GM15510 (cell line): ENCODE measurements around the gene LETM1.

Source experiments
- POLR2A ChIP-seq: IDR thresholded peaks from 3 replicates; pipeline ENCODE4 v1.6.1; 2011; ENCODE audit warnings: borderline replicate concordance; ENCODE audit not compliant: insufficient read length; ENCODE audit errors: extremely low read depth

The LETM1 gene

DNA sequence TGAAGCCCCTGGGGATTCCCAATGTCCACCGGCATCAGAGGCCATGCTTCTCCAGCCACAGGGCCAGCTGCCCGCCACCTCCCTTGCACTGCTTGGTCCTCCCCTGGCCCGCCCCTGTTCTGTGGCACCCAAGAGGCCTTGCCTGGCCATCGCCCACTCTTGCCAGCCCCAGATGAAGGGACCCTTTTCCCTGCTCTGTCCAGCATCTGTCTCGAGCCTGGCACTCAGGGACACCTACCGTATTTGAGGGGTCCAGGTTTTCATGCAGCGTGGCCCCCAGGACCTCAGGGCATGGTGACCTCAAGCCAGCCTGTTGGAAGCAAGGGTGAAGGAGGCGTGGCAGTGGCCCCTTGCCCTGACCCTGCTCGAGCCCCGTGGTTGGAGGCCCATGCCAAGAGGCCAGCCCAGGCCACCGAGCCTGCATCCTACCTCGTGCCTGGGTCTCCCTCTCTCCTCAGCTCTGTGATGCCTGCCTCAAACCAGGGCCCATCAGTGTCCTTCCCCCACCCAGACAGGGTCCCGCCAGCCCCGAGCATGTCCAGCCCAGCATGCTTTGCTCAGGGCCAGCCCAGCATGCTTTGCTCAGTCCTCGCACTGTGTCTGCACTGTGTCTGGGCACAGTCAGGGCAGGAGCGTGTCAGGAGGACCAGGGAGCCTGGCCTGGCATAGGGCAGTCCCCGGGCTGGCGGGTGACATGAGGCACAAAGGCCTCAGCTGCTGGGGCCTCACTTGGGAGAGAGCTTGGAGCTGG lies 77.1 kb downstream of the LETM1 start:
- no peak for TF ChIP-seq POLR2A

DNA sequence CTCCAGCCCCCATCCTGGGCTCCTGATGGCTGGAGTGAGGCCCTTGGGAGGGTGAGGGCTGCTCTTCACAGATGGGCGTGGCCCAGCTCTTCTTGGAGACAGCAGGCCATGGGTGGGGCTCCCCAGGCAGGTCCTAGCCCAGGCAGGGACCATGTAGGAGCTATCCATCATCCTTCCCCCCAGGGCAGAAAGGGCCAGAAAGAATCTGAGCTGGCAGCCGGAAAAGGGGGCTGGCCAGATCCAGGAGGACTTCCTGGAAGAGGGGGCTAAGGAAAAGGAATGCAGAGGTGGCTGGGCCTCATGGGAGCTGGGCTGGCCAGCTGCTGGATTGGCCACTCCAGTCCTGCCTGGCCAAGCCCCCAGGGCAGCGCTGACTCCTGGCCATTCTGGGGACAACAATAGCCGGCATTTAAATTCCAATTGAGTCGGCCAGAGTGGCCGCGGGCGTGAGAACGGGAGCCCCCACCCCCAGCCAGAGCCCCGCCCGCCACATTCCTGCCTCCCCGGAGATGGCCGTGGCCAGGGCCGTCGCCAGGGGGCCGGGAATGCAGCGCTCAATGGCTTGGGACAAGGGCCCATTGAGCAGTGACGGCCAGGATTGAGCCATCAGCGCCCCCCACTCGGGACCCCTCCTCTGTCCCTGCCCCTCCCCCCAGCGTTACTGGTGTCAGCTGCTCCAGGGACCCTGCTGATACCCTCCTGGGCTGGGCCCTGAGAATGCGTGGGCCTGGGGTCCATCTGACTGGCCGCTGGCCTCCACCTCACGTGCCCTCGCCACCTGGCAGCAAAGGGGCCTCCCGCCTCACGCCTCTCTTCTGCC lies 77.9 kb downstream of the LETM1 start:
- no peak for TF ChIP-seq POLR2A

DNA sequence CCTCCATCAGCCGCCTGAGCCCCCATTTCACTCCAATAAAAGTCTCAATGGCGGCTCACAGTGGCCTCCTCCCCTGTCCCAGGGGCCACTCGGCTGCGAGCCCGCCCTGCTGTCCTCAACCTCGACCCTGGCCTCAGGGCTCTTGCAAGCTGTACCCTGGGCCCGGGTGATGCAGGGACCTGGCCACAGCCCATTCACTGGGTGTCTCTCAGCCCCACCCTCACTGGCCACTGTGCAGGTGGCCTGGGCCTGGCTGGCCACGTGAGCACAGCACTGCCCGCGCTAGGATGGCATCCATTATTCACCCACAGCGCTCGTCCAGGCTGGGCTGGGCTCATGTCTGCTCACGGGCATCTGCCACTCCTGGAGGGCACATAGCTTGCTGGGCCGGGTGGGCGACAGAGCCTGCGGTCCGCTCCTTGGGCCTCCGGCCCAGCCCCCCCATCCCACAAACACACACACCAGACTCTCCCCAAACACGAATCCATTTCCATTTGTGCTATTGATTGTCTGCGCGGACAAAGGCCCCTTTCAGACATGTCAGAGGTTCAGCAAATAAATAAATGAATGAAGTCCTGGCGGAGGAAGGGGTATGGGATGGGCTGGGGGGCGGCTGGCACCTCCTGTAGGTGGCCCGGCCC lies 79.3 kb downstream of the LETM1 start:
- no peak for TF ChIP-seq POLR2A

DNA sequence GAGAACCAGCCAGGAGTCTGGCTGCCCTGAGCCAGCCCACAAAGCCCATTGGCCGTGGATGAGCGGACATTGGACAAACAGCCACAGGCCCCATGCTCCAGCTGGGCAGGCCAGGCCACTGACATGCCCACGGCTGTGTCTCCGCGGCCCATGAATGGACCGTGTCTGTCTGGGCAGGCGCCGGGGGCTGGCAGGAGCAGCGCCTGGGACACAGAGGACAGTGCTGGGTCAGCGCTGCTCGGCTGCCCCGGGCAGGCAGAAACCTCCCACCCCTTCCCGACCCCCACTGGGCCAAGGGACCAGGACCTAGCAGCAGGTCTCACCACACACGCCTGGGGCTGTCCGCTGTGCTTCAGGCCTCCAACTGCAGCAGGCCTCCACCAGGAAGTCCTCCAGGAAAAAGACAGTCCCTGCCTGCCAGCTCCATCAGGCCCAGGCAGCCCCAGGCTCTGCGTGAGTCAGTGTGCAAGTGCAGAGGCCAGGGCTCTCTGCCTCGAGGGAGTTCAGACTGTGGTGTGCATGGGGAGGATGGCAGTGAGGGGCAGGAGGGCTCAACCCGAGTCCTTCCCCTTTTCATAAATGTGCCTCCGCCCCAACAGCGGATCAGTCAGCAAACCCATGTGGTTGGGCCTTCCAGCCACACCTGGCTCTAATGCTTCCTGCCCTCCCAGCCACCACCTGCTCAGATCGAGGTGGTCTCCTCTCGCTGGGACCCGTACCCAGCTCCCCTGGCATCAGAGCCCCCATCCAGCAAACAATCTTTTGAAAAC lies 80.0 kb downstream of the LETM1 start:
- TF ChIP-seq POLR2A = no peak

DNA sequence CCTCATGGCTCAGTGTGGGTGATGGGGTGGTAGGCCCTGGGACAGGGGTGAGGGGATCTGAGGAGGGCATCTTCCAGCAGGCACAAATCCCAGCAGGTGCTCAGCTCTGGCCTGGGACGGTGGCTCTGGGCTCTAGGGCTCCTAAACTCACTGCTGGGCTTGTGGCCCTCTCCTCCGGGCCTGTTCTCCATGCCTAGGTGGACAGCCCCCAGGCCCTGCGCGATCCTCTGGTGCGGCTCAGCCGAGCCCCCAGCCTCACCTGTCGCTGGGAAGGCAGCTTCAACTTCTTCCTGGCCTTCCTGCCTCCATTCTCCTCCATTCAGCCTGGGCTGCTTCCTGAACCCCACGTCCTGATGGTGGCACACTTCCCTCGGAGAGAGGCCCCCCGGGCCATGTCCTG lies 82.2 kb downstream of the LETM1 start:
- TF ChIP-seq POLR2A = no peak

DNA sequence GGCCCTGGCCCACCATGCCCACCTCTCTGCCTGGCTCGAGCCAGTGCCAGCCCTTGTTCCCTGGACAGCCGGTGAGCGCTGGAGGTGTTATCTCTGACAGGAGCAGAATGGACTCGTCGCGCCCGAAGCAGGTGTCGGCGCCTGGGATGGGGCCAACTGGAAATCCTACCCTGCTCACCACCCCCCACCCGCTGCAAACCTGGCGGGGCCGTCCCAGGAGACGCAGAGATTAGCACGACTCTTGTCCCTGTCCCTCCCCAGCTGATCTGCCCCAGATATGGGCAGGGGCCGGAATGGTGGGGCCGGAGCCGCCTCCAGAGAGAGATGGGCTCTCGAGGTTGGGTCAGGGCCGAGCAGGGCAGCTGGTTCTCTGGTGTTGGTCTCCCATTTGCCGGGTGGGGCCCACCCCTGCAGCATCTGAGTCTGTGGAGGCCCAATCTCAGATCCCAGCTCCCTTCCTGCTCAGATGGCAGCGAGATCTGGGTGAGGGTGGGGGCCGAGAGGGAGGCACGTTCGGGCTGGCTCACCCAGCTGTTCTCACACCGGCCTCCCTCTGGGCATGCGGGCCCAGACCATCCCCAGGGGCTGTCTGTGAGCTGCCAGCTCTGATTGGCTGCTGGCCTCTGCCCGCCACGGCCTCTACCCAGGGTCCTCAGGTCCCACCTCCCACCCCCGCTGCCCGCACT lies 83.0 kb downstream of the LETM1 start:
- TF ChIP-seq POLR2A = no peak

DNA sequence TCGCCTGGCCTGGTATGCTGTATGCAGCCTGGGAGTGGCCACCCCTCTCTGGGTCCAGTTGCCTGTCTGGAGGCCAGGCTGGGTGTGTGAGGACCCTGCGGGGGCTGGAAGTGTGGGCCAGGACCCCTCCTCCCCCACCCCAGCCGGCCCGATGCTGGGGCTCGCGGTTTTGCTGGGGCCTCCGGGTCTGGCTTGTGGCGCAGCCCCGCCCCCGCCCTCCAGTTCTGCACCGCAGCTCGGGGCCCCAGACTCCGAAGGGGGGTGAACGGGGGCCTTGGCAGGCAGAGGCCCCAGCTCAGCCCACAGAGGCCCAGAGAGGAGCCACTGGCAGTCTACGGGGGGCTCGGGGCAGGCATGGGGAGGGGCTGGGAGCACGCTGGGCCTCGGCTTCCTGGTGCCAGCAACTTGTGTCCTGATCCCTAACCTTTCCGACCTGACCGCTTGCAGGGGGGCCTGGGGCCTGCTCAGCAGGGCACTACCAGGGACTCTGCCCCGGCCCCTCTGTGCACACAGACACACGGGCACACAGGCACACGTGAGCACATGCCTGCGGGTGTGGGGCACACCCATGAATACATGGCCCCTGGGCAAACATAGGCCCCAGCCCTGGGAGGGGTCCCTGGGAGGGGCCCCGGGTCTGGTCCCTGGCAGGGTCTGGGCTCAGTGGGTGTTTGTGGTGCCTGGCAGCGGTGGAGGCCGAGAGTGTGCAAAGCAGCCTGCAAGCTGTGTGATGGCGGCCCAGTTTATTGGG lies 84.2 kb downstream of the LETM1 start:
- no peak for TF ChIP-seq POLR2A

DNA sequence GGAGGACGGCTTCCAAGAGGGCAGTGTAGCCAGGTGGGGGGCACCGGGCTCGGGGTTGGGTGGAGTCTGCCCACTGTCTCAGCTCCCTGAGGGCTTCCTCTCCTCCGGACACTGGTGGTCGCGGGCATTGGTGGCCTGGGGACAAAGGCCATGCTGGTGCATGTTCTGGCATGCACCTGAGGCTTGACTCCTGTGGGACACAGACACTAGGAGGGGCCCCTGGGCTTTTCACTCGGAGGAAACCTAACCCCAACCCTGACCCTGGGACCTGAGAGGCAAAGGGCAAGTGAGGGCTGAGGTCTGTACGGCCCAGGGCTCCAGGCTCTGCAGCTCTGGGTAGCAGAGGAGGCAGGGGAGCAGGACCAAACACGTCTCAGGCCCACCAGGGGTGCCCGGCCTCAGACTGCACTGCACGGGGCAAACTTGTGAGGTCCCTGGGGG lies 85.1 kb downstream of the LETM1 start:
- TF ChIP-seq POLR2A = no peak

DNA sequence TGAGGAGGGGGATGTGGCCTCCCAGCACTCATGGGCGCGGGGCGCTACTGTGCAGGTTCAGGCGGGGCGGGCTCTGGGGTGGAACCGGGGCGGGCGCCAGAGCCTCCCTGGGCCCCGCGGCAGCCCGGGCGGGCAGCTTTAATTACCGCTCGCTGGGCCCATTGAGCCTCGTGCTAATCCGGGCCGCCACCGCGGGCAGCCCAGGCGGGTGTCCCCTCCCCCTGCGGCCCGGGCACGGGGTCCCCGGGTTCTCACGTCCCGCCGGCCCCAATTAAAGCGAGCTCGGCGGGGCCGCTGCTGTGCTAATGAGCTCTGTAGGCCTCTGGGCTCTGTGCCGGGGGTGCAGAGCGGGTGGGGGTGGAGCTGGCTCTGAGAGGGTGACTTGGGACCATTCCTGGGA lies 85.7 kb downstream of the LETM1 start:
- TF ChIP-seq POLR2A = no peak

DNA sequence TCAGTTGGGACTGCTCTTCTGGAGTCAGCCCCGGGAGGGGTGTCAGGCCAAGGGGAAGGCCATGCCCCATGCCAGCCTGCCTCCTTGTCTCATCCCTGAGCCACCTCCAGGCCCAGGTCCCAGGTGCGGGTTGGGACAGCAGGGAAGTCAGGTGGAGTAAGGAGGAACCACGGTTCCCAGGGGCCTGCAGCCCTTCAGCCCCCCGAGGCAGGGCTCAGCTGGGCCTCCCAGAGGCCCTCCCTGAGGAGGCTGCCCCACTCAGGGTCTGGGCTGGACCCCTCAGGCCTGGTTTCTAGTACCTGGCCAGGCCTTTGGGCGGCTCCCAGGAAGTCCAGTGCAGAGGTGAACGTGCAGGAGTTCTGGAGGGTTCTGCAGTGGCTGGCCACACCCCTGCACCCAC lies 86.3 kb downstream of the LETM1 start:
- no peak for TF ChIP-seq POLR2A

DNA sequence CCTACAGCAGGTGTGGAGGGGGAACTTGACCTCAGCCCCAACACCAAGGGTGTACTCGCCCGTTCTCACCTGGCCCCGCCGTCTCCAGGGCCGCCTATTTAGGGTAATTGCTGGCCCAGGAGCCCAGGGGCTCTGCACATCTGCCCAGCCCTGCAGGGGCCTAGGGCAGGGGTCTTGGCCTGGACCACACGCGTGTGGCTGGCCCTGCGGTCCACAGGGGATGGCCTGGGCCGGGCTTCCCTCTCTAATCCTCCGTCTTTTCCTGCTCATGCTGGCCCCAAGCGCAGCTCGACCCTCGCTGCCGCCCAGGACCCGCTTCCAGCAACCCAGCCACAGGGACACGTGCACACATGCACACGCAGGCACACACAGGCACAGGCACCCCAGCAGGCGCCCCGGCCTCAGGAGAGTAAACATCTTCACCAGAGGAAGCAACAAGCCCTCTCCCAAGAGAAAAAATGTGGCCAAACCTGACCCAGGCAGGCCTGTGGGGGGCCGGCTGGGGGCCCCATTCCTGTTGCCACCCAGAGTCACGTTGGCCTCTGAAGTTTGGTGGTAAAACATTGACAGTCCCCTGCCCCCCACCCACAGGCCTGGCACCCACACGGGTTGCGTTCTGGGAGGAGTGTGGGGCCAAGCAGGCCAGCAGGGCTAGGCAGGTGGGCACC lies 87.5 kb downstream of the LETM1 start:
- no peak for TF ChIP-seq POLR2A

DNA sequence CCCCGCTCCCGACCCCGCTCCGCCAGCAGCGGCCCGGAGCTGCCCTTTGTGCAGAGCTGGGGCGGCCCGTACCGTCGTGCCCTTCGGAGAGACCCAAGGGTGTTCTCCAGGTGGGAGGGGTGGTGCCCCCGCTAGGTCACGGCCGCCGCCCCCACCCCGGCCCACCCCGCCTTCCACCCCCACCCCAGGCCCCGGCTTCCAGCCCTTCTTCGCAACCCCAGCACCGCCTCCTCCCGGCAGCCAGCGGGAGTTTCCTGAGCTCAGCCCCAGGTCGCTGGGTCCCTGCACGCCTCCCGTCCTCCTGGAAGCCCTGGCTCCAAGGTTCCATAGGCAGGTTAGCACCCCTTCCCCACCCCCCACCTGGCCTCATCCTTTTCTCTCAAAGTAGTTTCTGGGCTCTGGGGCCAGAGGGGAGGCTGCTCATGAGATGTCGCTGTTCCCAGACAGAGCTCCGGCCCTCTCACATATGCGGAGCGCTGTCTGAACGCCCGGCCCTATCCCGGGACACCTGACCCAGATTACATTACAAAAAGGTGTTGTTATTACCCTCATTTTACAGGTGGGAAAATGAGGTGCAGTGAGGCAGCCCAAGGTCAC lies 88.1 kb downstream of the LETM1 start:
- TF ChIP-seq POLR2A = no peak

DNA sequence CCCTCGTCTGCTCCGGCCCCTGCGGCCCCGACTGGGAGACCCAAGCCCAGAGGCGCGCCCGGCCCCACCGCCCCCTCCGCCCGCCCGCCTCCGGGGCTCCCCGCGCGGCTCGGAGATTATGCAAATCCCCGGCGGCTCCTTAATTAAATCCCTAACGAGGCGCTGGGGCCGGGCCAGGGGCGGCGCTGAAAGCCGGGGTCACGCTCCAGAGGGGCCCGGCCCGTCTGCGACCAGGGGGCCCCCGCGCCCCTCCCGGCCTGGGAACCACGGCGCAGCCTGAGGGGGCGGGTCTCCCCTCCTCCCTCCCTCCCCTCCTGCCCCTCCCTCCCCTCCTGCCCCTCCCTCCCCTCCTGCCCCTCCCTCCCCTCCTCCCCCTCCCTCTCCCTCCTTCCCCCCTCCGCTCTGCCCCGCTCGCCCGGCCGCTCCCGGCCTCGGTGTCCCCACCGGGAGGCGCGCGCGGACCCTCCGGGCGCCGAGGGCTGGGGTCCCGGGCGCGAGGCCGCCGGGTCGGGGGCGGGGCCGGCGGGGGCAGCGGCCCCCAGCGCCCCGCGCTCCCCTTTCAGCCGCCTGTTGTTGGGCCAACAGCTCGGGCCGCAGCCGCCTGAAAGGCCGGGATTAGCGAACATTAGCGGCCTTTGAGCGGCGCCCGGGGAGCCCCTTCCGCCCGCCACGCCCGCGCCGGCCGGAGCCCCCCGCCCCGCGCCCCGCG lies 88.7 kb downstream of the LETM1 start:
- no peak for TF ChIP-seq POLR2A
